Ramos (cell line): ENCODE results near the gene CHDH.

ENCODE experiments used
- in situ Hi-C: fragments of 300-500 bp; cut with MboI; formaldehyde crosslinking; loops from one replicate; pipeline ENCODE4 v1.14.3; 2022; ENCODE audit warnings: low sequenced_read_pairs; ENCODE audit not compliant: unreplicated experiment

The CHDH gene

GRCh38 chr3:53846134-53846850 lies at the start of gene CHDH, which contains the start of gene IL17RB:
Gene CHDH, minus strand, starts transcription at chr3:53846419. Its CDS starts 22,411 bp downstream, at chr3:53824008.
Gene IL17RB, plus strand, starts transcription at chr3:53846568. Its CDS starts 21 bp downstream, at chr3:53846589.
- in situ Hi-C loops = no loop called here

GRCh38 chr3:53892286-53892637 lies 46.0 kb upstream of the CHDH start:
- in situ Hi-C loops = no loop called here

DNA sequence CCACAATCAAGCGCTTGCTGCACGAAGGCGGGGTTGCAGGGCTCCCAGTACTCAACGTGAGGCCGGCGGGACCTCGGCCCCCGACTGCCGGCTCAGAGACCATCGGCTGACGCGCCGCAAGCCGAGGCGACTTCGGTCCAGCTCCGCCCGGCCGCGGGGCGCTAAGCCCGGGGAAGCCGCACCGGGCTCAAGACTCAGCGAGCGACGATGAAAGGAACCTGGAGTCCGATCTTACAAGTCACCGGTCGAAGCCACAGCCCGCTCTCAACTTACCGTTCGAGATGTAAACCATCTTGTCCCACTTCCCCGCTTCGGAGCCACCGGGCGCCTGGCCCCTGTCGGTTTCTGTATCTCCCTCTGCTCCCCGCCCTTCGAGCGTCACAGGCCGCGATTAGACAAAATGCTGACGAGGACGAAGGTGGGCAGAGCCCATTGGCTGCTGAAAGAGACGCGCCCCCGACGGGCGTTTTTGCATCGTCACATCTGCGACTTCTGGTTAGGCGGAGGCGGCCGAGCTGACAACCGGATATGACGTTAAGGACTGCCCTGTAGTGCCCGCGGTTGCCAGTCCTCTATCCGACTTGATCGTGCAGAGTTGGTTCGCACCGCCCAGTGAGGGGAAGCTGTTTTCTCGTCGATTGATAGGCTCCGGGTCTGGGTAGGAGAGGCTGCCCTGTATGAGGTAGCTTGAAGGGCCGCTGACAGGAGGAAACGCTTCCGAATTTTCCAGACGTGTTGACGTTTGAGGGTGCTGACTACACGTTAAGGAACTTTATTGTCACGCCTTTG lies 45.5 kb upstream of the CHDH start, which contains the start of gene SELENOK:
SELENOK (minus strand) TSS at position 363 of the 789 bp plus-strand sequence.
- in situ Hi-C loops = no loop called here

- in situ Hi-C loops = no loop called here
Observed at GRCh38 chr3:53890726-53891475, 44.7 kb upstream of the CHDH start.

GRCh38 chr3:53888232-53888631 lies 42.0 kb upstream of the CHDH start:
- in situ Hi-C loops = no loop called here

GRCh38 chr3:53887446-53887845 lies 41.2 kb upstream of the CHDH start:
- in situ Hi-C loops = no loop called here

GRCh38 chr3:53885239-53885638 lies 39.0 kb upstream of the CHDH start:
- in situ Hi-C loops = no loop called here

DNA sequence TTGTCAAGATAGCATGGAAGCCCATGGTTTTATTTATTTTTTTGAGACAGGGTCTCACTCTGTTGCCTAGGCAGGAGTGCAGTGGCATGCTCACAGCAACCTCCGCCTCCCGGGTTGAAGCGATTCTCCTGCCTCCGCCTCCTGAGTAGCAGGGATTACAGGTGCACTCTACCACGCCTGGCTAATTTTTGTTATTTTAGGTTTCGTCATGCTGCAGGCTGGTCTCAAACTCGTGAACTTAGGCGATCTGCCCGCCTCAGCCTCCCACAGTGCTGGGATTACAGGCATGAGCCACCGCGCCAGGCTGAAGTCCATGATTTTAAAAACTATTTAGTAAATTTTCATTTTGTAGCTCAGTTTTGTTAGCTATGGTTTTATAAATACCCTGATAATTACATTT lies 38.4 kb upstream of the CHDH start:
- in situ Hi-C loops = no loop called here

DNA sequence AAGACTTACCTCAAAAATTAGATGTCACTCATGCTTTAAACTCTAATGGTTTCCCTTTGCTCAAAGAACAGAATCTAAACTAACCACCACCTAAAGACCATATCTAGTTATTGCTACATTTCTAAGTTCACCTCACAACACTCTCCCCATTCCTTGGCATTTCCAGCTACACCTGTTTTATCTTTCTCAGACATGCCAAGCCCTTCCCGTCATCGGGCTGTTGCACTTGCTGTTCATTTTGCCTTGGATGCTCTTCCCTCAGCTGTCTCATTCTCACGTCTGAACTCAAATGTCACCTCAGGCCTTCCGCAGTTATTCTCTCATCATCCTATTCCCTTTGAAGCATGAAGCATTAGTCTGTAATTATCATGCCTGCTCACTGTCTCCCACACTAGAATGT lies 36.8 kb upstream of the CHDH start:
- in situ Hi-C loops = no loop called here

DNA sequence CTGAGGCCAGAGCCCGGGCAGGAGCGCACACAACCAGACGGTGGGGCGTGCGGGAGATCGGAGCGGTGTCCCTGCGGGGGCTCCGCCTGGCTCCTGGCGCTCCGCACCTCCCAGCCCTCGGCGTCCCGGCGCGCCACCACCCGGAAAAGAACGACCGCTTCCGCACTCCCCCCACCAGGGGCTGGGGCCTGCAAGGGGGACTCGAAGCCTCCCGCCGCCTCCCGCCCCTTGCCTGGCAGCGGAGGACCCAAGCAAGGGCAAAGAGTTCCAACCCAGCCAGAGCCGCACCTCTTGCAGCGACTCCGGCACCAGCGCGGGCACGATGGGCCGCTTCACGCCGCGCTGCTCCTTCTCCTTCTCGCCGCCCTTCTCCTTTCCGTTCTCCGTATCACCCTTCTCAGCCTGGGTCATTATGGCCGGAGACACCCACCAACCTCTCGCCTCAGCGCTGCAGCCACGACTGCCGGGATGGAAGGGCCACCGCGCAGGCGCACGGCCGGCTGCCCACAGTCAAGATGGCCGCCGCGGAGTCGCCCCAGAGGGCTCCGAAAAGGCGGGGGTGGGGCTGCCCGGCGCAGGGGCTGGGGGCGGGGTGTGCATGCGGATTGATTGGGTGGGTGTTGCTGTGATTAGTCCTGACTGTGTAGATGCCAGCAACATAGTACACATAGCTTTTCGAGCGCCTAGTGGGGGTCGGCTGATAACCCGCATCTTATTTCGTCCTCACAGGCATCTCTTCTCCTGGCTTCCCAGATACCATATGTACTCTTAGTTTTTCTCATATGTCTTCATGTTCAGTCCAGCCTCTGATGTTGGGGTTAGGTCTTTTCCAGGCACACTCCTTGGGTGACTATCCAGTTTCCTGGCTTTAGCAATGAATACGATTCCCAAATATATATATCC lies 35.7 kb upstream of the CHDH start, which contains the start of gene ACTR8:
ACTR8 (minus strand) TSS at position 462 of the 903 bp plus-strand sequence; CDS start at position 411, 51 bp downstream.
- in situ Hi-C loops = no loop called here

GRCh38 chr3:53880396-53881345 lies 34.5 kb upstream of the CHDH start:
- in situ Hi-C loops = no loop called here

DNA sequence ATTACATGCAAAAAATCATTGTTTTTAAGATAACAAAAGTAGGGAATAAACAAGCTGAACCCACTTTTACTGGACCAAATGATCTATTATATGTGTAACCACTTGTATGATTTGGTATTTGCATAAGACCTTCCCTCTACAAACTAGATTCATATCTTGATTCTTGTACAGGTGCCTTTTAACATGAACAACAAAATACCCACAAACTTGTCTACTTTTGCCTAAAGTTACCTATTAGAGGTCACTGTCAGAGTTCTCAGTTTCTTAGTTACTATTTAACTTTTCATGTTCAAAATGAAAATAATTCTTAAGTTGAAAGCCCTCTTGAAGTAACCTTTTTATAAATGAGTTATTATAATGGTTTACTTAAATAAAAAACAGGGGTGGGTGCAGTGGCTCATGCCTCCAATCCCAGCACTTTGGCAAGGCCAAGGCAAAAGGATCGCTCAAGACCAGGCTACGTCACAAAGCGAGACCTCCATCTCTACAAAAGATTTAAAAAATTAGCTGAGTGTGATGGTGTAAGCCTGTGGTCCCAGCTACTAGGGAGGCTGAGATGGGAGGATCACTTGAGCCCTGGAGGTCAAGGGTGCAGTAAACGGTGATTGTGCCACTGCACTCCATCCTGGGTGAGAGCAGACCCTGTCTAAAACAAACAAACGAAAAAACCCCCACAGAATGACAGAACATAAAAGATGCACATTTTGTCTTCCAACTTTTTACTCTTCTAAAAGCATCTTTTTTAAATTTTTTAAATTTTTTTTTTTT lies 19.7 kb upstream of the CHDH start:
- in situ Hi-C loops = no loop called here

DNA sequence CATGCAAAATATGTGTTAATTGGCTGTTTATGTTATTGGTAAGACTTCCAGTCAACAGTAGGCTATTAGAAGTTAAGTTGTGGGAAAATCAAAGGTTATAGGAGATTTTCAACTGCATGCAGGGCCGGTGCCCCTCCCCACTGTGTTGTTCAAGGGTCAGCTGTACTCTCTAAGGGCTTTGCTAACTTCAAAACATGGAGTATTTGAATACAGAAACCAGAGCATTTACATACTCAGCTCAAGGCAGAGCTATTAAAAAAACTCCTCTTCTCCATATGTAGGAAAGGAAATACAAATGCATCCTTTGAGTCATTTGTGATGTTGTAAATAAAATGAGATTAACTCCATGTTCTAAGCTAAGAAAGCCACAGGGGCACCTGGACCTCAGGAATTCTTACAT lies 16.9 kb upstream of the CHDH start:
- in situ Hi-C loops = no loop called here

DNA sequence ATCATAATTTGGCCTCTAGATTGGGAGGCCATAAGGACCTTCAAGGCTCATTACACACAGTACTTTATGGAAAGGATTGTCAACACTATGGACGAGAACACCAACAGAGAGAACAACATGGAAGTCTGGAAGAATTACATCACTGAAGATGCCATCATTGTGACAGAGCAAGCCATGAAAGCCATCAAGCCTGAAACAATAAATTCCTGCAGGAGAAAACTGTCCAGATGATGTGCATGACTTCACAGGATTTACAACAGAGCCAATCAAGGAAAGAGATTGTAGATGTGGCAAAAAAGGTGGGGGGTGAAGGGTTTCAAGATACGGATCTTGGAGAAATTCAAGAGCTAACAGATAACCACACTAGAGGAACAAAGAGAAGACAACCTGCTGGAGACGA lies 16.0 kb upstream of the CHDH start:
- in situ Hi-C loops = no loop called here

GRCh38 chr3:53860196-53860595 lies 14.0 kb upstream of the CHDH start:
- in situ Hi-C loops = no loop called here

- in situ Hi-C loops = no loop called here
Observed at GRCh38 chr3:53859178-53859577, 13.0 kb upstream of the CHDH start.

- in situ Hi-C loops = no loop called here
Observed at GRCh38 chr3:53858096-53858741, 12.0 kb upstream of the CHDH start.
